ENCODE measurements around the gene ZDHHC14. TPM values are rescaled to one million over a fixed set of nuclear protein-coding genes. Genes with fewer than 3 reads are reported as not detected.
"Not testable (repeated sequence)": the region's sequence is repeated elsewhere in the genome, so short reads cannot be mapped to it uniquely, and the experiment has no call there.

Gene ZDHHC14
- total RNA-seq, 1 experiment from 2014 or later, result 4.9 TPM

DNA sequence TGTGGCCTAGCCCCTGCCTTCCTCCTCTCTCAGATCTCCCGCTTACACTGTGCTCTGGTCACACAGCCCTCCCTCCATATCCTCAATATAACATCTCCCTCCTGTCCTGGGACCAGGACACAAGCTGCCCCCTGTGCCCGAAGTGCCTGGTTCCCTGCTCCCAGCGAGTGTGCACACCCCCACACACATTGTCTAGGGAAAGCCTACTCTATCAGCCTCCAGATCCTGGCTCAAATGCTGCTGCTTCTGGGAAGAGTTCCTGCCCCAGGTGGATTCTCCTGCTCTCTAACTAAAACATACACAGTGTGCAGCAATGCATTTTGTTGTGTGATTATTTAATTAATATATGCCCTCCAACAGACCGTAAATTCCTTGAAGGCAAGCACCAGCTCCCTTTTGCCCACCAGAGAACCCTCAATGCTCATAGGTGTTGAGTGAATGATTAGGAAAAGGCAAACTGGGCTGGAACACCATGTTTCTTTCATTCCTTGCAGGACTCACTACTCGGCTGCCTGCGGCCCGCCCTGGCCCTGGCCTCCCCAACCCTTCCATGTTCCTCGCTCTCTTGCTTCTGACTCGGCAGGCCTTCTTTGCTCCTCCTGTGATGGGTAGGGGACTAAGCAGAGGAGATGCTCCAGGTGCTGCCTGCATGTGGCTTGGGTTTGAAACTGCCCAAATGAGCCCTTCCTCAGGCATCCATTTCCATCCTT is 194.6 kb downstream of the ZDHHC14 start:
- no peak overlapping the region for H3K9ac ChIP-seq (ENCODE audit: low read length)
- no peak for TF ChIP-seq EZH2 (IDR thresholded peaks at IDR 0.05; ENCODE audit: low read length, unreplicated experiment)
- TF ChIP-seq EZH2phosphoT487 (IDR thresholded peaks at IDR 0.05; ENCODE audit: borderline replicate concordance, low read length), result no peak
- TF ChIP-seq, protein P1, sequence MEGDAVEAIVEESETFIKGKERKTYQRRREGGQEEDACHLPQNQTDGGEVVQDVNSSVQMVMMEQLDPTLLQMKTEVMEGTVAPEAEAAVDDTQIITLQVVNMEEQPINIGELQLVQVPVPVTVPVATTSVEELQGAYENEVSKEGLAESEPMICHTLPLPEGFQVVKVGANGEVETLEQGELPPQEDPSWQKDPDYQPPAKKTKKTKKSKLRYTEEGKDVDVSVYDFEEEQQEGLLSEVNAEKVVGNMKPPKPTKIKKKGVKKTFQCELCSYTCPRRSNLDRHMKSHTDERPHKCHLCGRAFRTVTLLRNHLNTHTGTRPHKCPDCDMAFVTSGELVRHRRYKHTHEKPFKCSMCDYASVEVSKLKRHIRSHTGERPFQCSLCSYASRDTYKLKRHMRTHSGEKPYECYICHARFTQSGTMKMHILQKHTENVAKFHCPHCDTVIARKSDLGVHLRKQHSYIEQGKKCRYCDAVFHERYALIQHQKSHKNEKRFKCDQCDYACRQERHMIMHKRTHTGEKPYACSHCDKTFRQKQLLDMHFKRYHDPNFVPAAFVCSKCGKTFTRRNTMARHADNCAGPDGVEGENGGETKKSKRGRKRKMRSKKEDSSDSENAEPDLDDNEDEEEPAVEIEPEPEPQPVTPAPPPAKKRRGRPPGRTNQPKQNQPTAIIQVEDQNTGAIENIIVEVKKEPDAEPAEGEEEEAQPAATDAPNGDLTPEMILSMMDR (conservative IDR thresholded peaks at IDR 0.05; ENCODE audit: low read depth, low read length), result no peak
- peaks cover 10% of the 10 kb centered on the region for H3K4me1 ChIP-seq (ENCODE audit: insufficient read depth, low read length)
- intact Hi-C loops (cut with micrococcal nuclease), result no loop called here
- H3F3A ChIP-seq (ENCODE audit: low read length, unreplicated experiment), result no peaks in the 10 kb centered on the region
- no peaks in the 10 kb centered on the region for H3K9me2 ChIP-seq (replicated peaks; ENCODE audit: low read length)
- H2AFZ ChIP-seq (ENCODE audit: low read length), result no peak overlapping the region
- ChIA-PET CTCF (no interaction called here), POLR2A (ENCODE audit: unreplicated experiment) (no interaction called here)
- no peaks in the 10 kb centered on the region for H3K27me3 ChIP-seq (ENCODE audit: low read length)
- no peak for DNase-seq
- ATAC-seq, result no peak
- H3K36me3 ChIP-seq (ENCODE audit: low read depth, low read length), result no peaks in the 10 kb centered on the region
- H3K79me2 ChIP-seq (ENCODE audit: low read length), result no peaks in the 10 kb centered on the region
- no peaks in the 10 kb centered on the region for H3K9me3 ChIP-seq (ENCODE audit: low read length)
- H3K4me2 ChIP-seq (ENCODE audit: low read length), result no peak overlapping the region
- no peak overlapping the region for H3K27ac ChIP-seq (ENCODE audit: low read length)
- no TSS peak for BruUV-seq (replicated peaks)
- no peak overlapping the region for H3K4me3 ChIP-seq (ENCODE audit: low read length)
- no peaks in the 10 kb centered on the region for H4K20me1 ChIP-seq (ENCODE audit: low read length)

DNA sequence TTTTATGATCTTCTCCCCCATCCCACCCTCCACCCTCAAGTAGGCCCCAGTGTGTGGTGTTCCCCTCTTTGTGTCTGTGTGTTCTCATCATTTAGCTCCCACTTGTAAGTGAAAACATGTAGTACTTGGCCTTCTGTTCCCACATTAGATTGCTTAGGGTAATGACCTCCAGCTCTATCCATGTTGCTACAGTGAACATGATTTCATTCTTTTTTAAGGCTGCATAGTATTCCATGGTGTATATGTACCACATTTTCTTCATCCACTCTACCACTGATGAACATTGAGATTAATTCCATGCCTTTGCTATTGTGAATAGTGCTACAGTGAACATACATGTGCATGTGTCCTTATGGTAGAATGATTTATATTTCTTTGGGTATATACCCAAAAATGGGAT is 196.0 kb downstream of the ZDHHC14 start:
- H4K20me1 ChIP-seq (ENCODE audit: low read length); H3K4me2 ChIP-seq (ENCODE audit: low read length); H3F3A ChIP-seq (ENCODE audit: low read length, unreplicated experiment); POLR2A ChIA-PET (ENCODE audit: unreplicated experiment); DNase-seq; H3K27ac ChIP-seq (ENCODE audit: low read length); H3K36me3 ChIP-seq (ENCODE audit: low read depth, low read length); H2AFZ ChIP-seq (ENCODE audit: low read length); ATAC-seq; BruUV-seq (replicated peaks); H3K9ac ChIP-seq (ENCODE audit: low read length); H3K9me3 ChIP-seq (ENCODE audit: low read length); intact Hi-C loops (cut with micrococcal nuclease); CTCF ChIA-PET; H3K4me3 ChIP-seq (ENCODE audit: low read length); H3K79me2 ChIP-seq (ENCODE audit: low read length); H3K27me3 ChIP-seq (ENCODE audit: low read length); H3K9me2 ChIP-seq (replicated peaks; ENCODE audit: low read length): not testable (repeated sequence)
- peaks cover 10% of the 10 kb centered on the region for H3K4me1 ChIP-seq (ENCODE audit: insufficient read depth, low read length)

DNA sequence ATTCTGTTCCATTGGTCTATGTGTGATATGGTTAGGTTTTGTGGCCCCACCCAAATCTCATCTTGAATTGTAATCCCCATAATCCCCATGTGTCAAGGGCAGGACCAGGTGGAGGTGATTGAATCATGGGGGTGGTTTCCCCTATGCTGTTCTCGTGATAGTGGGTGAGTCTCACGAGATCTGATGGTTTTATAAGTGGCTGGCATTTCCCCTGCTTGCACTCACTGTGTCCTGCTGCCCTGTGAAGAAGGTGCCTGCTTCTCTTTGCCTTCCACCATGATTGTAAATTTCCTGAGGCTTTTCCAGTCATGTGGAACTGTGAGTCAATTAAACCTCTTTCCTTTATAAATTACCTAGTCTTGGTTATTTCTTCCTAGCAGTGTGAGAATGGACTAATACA is 197.5 kb downstream of the ZDHHC14 start:
- H3K9me3 ChIP-seq (ENCODE audit: low read length); H3F3A ChIP-seq (ENCODE audit: low read length, unreplicated experiment); DNase-seq; H3K27me3 ChIP-seq (ENCODE audit: low read length); H3K27ac ChIP-seq (ENCODE audit: low read length); H3K4me3 ChIP-seq (ENCODE audit: low read length); POLR2A ChIA-PET (ENCODE audit: unreplicated experiment); H4K20me1 ChIP-seq (ENCODE audit: low read length); BruUV-seq (replicated peaks); H3K9ac ChIP-seq (ENCODE audit: low read length); H2AFZ ChIP-seq (ENCODE audit: low read length); CTCF ChIA-PET; H3K4me2 ChIP-seq (ENCODE audit: low read length); H3K79me2 ChIP-seq (ENCODE audit: low read length); ATAC-seq; intact Hi-C loops (cut with micrococcal nuclease); H3K9me2 ChIP-seq (replicated peaks; ENCODE audit: low read length); H3K36me3 ChIP-seq (ENCODE audit: low read depth, low read length): not testable (repeated sequence)
- H3K4me1 ChIP-seq (ENCODE audit: insufficient read depth, low read length), result peaks cover 10% of the 10 kb centered on the region

Data from PC-3 (cell line).